Activated T-cell treated with anti-CD3 and anti-CD28 coated beads for 1 hour (primary cell): ENCODE data around the gene RBMS1.
A peak's percentile ranks its signal among the peaks of the same experiment; 100 is the strongest.
"Not testable (repeated sequence)": the region's sequence is repeated elsewhere in the genome, so short reads cannot be mapped to it uniquely, and the experiment has no call there.

ENCODE experiments used
- DNase-seq: peaks from one replicate; pipeline ENCODE4 v3.0.0-alpha.2; 2020; ENCODE audit warnings: low read depth

RBMS1 gene

GRCh38 chr2:160433466-160434140, 60.0 kb downstream of the RBMS1 start:
- no peak for DNase-seq

DNA sequence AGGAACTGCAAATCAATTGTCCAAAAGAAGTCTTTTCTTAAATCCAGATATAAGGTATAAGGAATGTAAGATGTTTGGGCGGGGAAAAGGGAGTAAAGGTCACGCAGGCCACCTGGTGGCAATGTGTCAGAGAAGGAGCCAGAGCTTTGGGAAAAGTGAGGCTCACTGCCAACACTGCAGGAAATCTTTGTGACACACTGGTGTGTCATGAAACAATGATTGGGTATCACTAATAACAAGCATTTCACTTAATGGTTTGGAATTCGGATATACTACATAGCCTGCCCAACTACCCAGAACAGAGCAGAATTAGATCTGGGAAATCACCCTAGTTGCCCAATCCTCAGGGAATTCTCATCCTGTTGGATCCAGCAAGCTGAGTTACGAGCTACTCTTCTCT, 61.0 kb downstream of the RBMS1 start:
- no peak for DNase-seq

DNA sequence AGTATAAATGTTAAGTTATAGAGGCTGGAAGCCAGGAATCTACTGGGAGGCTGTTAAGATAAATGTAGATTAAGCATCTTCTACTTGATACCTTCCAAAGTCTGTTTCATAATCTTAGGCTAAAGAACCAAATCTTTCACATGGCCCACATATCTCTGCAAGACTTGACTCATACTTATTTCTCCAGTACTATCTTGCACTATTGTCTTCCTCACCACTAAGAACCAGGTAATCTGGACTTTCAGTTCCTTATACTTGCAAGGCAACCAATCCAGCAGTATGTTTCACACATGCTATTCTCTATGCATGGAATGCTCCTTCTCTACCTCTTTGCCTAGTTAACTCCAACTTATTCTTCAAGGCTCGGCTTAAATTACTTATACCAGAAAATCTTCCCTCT, 62.2 kb downstream of the RBMS1 start:
- no peak for DNase-seq

DNA sequence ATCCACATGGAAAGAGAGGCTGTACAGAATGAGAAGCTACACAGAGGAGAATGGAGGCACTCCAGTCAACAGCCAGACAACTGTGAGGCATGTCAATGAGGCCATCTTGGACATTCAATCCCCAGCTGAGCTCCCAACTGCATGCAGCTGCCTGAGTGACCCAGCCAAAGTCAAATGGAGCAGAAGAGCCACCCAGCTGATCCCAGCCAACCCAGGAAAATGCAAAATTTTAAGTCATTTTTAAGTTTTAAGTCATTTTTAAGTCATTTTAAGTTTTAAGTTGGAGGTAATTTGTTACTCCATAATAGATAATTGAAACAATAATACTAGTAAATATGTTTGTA, 63.6 kb downstream of the RBMS1 start:
- DNase-seq = no peak

- no peak for DNase-seq
Observed at GRCh38 chr2:160429248-160430000, 64.2 kb downstream of the RBMS1 start.

- DNase-seq = no peak
Observed at GRCh38 chr2:160428405-160428763, 65.2 kb downstream of the RBMS1 start.

- DNase-seq = peak; percentile 35
Observed at GRCh38 chr2:160427629-160428404, 65.8 kb downstream of the RBMS1 start.

DNA sequence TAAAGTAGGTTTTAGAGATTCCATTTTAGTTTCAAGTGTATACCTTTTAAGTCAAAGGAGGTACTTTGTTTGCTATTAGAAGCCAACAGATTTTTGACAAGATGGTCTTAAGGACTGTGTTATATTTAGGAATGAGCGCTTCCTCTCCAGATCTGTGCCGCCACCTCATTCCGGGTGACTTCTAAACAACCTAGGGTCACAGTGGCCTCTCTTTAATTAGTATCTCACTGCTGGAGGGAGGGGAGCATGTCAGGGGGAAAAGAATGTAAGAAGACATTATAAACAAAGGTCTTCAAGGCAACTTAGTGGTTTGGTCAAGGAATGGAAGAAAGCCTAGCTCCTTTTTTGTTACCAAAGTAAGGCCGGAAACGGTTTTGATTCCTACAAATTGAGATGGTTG, 67.0 kb downstream of the RBMS1 start:
- DNase-seq = no peak

DNA sequence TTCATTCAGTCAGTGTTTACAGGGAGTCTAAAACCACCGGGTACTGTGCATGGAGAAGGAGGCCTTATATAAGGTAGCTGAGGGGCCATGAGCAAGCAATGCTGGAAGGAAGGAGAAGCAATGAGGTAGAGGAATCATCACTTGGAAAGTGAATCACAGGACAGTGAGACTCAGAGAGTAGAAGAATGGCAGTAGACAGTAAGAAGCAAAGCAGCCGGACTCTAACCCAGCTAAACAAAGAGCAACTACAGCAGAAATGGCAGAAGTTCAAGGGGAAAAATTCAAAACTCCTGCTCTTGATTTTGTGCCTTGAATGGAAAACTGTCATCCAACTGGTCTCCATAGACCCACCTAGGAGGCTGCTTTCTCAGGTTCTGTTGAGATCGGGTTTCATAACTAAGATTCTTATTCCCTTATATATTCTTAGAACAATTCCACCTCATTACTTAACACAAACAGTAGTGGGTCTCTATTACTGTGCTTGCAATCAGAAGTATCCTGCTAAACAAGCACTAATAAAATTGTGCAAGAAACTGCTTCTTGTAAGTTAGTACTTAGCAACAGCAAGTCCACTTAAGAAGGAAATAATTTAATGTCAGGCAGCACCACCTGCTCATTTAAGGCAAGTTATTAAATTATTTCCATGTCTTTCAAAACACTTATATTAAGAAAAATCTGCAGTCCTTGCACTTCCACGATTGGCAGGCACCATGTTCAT, 68.0 kb downstream of the RBMS1 start:
- DNase-seq = no peak

DNA sequence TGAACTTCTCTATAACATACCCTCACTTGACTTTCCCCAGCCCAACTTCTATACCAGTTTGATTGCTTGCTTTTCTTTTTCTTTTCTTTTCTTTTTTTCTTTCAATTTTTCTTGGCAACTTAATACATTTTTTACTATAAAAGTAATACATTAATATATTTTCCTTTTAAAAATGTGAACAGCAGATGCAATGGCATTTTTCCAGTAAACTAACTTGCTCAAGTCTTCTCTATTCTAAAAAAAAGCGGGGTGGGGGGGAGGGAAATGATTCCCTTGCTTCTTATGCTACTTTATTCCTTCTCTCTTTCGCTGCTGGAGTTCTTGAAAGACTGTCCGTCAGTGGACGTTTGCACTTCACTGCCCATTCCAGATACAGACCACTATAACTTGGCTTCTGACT, 70.5 kb downstream of the RBMS1 start:
- no peak for DNase-seq

DNA sequence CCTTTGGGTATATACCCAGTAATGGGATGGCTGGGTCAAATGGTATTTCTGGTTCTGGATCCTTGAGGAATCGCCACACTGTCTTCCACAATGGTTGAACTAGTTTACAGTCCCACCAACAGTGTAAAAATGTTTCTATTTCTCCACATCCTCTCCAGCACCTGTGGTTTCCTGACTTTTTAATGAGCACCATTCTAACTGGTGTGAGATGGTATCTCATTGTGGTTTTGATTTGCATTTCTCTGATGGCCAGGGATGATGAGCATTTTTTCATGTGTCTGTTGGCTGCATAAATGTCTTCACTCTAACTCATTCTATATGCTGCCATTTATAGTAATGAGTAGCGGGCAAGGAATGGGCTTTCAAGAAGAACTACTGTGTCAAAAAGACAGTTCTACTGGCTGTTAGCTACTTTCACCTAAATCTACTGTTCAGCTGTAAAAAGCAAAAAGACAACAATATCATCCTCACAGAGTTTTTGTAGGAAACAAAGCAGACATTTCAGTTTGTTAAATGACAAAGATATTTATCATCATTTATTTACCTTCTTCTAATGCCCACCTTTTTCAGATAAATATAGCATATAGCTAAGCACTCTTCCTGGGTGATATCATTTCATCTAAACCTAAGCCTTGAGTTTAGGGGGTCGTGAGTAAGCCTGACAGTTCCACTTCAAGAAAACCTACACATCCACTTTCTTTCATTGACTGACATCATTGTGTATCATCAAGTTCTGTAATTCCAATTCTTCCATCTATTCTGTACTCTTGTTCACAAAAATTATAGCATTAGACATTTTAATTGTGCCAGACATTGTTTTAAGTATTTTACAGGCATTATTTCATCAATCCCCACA, 71.7 kb downstream of the RBMS1 start:
- not testable (repeated sequence) for DNase-seq

DNA sequence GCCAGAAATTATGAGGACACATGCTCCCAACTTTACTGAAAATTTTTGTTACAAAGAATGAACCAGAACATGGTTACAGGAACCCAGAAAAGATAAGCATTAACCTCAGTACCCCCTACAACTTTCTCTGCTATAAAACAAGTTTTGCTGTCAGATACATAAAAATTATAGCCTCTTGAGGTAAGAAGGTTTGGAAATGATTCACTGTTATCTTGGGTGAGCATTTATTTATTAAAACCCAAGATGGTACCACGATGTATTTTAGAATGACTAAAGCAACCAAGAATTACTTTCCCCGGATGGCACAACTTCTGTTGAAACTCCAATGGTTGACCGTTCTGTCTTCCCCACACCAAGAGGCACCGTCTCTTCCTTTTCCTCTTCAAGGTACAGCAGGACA, 72.9 kb downstream of the RBMS1 start:
- no peak for DNase-seq

DNA sequence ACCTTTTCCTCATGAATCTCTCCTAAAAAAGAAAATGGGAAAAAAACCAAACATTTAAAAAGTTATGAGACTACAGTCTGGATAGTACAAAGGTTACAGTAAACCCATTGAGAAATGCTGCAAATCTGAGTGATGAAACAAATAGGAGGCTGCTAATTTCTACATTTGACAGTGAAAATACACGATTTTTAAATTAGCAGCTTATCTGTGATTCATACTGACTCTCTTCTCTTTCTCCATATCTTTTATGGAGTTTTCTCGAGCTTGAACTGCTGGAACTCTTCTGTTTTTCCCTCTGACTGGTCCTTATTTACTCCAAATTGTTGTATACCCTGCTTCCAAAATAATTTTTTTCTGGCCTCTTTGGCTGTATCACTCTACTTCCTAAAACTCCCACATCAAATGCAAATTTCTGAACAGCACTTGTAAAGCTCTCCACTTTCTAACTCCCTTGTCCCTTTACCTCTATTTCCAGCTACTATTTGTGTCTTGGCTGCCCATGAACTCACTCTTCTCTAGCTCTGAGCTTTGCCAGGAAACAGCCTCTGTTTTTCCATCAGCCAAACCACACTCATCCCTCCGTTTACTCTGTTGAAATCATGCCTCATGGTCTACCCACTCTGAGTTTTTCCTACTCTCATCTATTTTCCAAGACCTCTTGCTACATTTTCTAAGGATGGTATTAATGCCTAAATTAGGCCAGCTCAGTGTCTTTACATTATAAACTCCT, 73.7 kb downstream of the RBMS1 start:
- no peak for DNase-seq

DNA sequence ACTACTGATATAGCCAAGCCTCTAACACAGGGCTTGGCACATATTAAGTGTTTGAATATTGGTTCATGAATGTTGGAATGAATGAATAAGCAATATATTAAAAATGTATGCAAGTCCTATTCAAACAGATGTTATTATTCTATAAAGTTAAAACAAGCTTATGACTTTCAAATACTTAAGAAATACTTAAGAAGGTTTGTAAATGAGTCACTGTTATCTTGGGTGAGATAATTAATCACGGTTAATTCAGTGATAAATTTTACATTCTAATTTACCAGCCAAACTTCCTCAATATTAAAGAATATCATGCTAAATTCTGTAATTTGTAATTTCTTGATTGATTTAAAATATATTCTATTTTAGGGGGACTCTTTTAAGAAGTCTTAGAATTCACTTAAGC, 74.8 kb downstream of the RBMS1 start:
- no peak for DNase-seq

- DNase-seq = no peak
Observed at GRCh38 chr2:160418398-160418765, 75.2 kb downstream of the RBMS1 start.

DNA sequence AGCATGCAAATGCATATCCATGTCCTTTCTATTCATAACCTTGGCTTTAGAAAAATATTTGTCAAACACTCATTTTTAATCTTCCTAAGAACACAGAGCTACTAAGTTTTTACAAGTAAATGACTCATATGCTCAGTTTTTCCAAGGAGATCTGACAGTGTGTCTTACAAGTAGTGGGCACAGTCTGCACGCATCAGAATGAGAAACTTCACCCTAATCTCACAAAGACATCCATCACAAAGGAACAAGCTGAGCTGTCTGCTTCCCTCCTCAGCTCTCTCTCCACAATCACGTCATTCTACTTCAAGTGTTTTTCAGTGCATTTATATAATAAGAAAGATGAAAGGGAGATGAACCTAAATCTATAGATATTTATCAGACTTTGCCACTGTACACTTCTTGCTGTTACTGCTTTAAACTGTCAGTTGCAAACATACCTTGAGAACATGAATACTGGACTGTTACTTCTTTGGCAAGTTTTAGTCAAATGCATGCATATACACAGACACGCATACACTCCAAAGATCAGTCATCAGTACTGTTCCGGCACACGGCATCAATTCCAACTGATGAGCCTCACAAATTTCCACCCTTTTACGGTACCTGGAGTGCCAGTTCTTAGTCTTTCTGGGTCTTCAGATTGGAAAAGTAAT, 75.7 kb downstream of the RBMS1 start:
- no peak for DNase-seq

DNA sequence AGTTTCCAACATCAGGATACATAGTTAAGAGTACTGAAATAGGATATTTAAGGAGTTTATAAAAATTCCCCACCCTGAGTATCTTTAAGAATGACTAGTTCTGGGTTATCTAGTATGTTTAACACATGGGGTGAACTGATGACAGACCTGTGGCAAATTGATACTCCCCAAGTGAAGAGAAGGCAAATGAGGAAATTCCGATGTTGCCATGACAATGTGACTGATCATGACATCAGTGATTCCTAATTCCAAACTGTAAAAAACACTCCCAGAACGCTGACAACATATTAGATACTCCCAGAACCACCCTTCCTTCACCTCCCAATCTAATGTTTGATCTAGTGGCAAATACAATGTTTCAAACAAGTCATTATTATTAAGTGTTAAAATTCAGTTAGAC, 77.6 kb downstream of the RBMS1 start:
- no peak for DNase-seq

GRCh38 chr2:160411955-160412354, 81.7 kb downstream of the RBMS1 start:
- no peak for DNase-seq

GRCh38 chr2:160411167-160411566, 82.4 kb downstream of the RBMS1 start:
- DNase-seq = no peak

DNA sequence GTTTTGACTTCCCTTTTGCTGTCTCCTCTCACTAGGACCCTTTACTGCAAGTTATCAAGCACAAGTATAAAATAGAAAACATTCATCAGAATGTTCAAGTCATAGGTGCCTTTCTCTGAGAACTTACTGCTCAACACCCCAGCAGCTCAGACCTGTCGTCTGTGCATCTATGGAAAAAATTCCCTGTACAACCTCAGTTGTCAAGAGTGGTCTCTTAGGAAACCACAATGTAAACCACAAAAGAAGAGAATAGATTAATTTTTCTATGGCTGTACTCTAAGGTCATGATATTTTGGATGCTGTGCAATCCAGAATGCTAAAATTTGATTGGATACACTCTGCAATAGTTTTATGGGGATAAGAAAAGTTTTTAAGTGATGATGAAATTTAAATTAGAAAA, 84.1 kb downstream of the RBMS1 start:
- no peak for DNase-seq

DNA sequence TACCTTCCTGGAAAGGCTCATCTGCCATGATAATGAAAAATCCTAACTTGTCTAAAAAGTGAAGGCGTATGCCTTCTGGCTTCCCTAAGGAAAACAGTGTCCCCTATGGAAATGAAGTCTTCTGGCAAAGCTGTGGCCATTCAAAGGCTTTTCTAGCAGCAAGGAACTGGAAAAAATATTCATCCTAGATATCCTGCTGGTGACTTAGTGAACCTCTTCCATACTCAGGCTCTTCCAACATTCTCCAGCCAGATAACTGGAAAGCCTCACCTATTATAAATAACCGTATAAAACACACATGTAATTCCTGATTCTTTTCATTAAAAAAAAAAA, 84.7 kb downstream of the RBMS1 start:
- no peak for DNase-seq
